Lung (tissue), 12 donors: ENCODE measurements around the gene CRBN. TPM values are rescaled to one million over a fixed set of nuclear protein-coding genes. Genes with fewer than 3 reads are reported as not detected.
A peak's percentile ranks its signal among the peaks of the same experiment; 100 is the strongest.

Source experiments
- ATAC-seq: fragments of 200-7000 bp; cut with Tn5 transposase; one replicate; pipeline ENCODE4 v1.9.1; 2020; ENCODE audit warnings: moderate number of reproducible peaks; ENCODE audit not compliant: insufficient read depth, low FRiP score
- DNase-seq, 3 donors: peaks; one replicate each; pipeline ENCODE4 v3.0.0-alpha.2; 2013 to 2017
- H3K27ac ChIP-seq, 2 donors: one replicate each; pipeline ENCODE4 v1.5.1; 2013; ENCODE audit warnings: mild to moderate bottlenecking in 2 of 2, moderate library complexity in 2 of 2, control low read depth in 1 of 2, inconsistent platforms in 1 of 2, low read depth in 1 of 2, low read length in 1 of 2
- H3K27me3 ChIP-seq, 3 donors: one replicate each; pipeline ENCODE4 v1.5.1; 2013; ENCODE audit warnings: low read length in 2 of 3; ENCODE audit not compliant: control insufficient read depth in 3 of 3, insufficient read depth in 3 of 3
- H3K36me3 ChIP-seq, 4 donors: one replicate each; pipeline ENCODE4 v1.5.1; 2013; ENCODE audit warnings: low read length in 4 of 4, mild to moderate bottlenecking in 1 of 4, moderate library complexity in 1 of 4; ENCODE audit not compliant: control insufficient read depth in 4 of 4, insufficient read depth in 4 of 4
- H3K4me1 ChIP-seq, 5 donors: one replicate each; pipeline ENCODE4 v1.5.1; 2013; ENCODE audit warnings: low read length in 5 of 5, mild to moderate bottlenecking in 2 of 5, moderate library complexity in 1 of 5; ENCODE audit not compliant: control insufficient read depth in 5 of 5, insufficient read depth in 5 of 5
- H3K4me3 ChIP-seq: one replicate; pipeline ENCODE4 v1.5.1; 2013; ENCODE audit warnings: mild to moderate bottlenecking, control low read depth, moderate library complexity
- H3K9ac ChIP-seq, 2 donors: one replicate each; pipeline ENCODE4 v1.5.1; 2013; ENCODE audit warnings: low read length in 2 of 2, control low read depth in 1 of 2; ENCODE audit not compliant: insufficient read depth in 1 of 2
- H3K9me3 ChIP-seq, 4 donors: one replicate each; pipeline ENCODE4 v1.5.1; 2013; ENCODE audit warnings: low read length in 3 of 4, mild to moderate bottlenecking in 1 of 4, moderate library complexity in 1 of 4; ENCODE audit not compliant: control insufficient read depth in 4 of 4, insufficient read depth in 3 of 4
- CTCF ChIP-seq: IDR thresholded peaks from 2 replicates; pipeline ENCODE4 v1.5.1; 2012; ENCODE audit warnings: mild to moderate bottlenecking; ENCODE audit errors: control extremely low read depth, extremely low read depth
- WGBS, 2 donors: extraction: QIAGEN DNeasy Blood & Tissue Kit; methylation state at CpG; one replicate each; pipeline ENCODE4 v1.1.7; 2013; 5-methylcytosine and 5-hydroxymethylcytosine counted together
- polyA plus RNA-seq, 2 donors: library from polyadenylated mRNA; stranded (reverse); fragments of 200-250 nt; gene quantifications; one replicate each; pipeline ENCODE4 v1.2.1, GENCODE V29; 2013
- total RNA-seq, 2 donors: library from RNA; depleted of rRNA in 1 of 2; stranded (reverse); fragments of >200 nt in 1 of 2; gene quantifications; one replicate each; pipeline ENCODE4 v1.2.1, GENCODE V29; 2014 to 2021
- donor health status: control.
- donor health status: control.
- donor health status: Bipolar disorder and iron deficiency.
- donor health status: healthy.
- donor health status: DM: yes; HTN: yes; CAD: no.

Gene CRBN
- total and polyA plus RNA-seq, 4 donors = 20.9 to 132 (median 30.7) TPM

GRCh38 chr3:3145831-3146230 is 33.7 kb downstream of the CRBN start:
- WGBS, 2 donors = 83 to 88% methylated on average over 8 of the region's 8 CpGs
- H3K9ac ChIP-seq = no peak overlapping the region
- DNase-seq (no peak), ATAC-seq (no peak)
- no peaks in the 10 kb centered on the region for H3K27me3 ChIP-seq
- no peak for TF ChIP-seq CTCF
- H3K4me3 ChIP-seq = no peak overlapping the region
- peaks cover 0 to 1% (median 0%) of the 10 kb centered on the region in 5 donors for H3K4me1 ChIP-seq
- peaks cover 13 to 54% (median 33%) of the 10 kb centered on the region in 4 donors for H3K36me3 ChIP-seq
- H3K9me3 ChIP-seq = no peaks in the 10 kb centered on the region
- no peak overlapping the region for H3K27ac ChIP-seq

- no peak for TF ChIP-seq CTCF
- no peak overlapping the region for H3K27ac ChIP-seq
- H3K27me3 ChIP-seq = no peaks in the 10 kb centered on the region
- DNase-seq (peak in 2 of 3 donors; percentile 19 to 30), ATAC-seq (no peak)
- no peak overlapping the region for H3K9ac ChIP-seq
- H3K36me3 ChIP-seq = peaks cover 13 to 38% (median 29%) of the 10 kb centered on the region in 4 donors
- H3K9me3 ChIP-seq = no peaks in the 10 kb centered on the region
- no peaks in the 10 kb centered on the region for H3K4me1 ChIP-seq
- H3K4me3 ChIP-seq = no peak overlapping the region
Measured at GRCh38 chr3:3141939-3142338, 37.6 kb downstream of the CRBN start.

GRCh38 chr3:3137526-3137925 is 42.0 kb downstream of the CRBN start:
- TF ChIP-seq CTCF = no peak
- Histone ChIP-seq H3K9ac (no peak overlapping the region), H3K27me3 (no peaks in the 10 kb centered on the region), H3K4me3 (no peak overlapping the region), H3K36me3 (peaks cover 7 to 22% (median 12%) of the 10 kb centered on the region in 4 donors), H3K9me3 (no peaks in the 10 kb centered on the region), H3K4me1 (peaks cover 0 to 2% (median 0%) of the 10 kb centered on the region in 5 donors), H3K27ac (no peak overlapping the region)
- no peak for ATAC-seq
- WGBS, 2 donors = 91 to 93% methylated on average over 6 of the region's 6 CpGs
- DNase-seq = no peak
